ENCODE results near the gene EGFR.

Gene EGFR

DNA sequence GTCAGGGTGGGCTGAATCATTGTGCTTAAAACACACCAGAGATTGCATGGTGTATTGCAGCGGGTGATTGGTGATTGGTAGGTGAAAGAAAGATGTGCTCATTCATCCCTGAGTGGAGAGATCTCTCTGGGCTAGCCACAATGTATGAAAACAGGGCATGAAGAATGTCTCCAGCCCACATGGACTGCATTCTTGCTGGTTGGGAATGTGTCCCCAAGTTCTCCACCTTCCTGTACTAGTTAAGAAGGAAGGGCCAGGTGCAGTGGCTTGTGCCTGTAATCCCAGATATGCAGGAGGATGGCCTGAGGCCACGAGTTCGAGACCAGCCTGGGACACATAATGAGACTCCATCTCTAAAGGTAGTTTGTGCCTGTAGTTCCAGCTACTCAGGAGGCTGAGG, 232.5 kb downstream of the EGFR start:
- no peak for TF ChIP-seq CTCF (conservative IDR thresholded peaks at IDR 0.05; ENCODE audit: low read length)
- TF ChIP-seq EZH2phosphoT487 (IDR thresholded peaks at IDR 0.05; ENCODE audit: borderline replicate concordance), result no peak
- no peaks in the 10 kb centered on the region for H3K4me1 ChIP-seq (ENCODE audit: insufficient read depth, low read length, poor library complexity, severe bottlenecking)
- no peak overlapping the region for H3K4me2 ChIP-seq (ENCODE audit: low read depth, low read length, poor library complexity, severe bottlenecking)
- H3K27me3 ChIP-seq (ENCODE audit: insufficient read depth, low read length, poor library complexity, severe bottlenecking), result no peaks in the 10 kb centered on the region
- no peaks in the 10 kb centered on the region for H4K20me1 ChIP-seq (ENCODE audit: insufficient read depth, low read length, poor library complexity, severe bottlenecking)
- H3K9me2 ChIP-seq (replicated peaks; ENCODE audit: low read depth, low read length), result no peaks in the 10 kb centered on the region
- no peaks in the 10 kb centered on the region; the same call in 1 of the 2 replicates for H3K9me3 ChIP-seq (ENCODE audit: insufficient read depth, low read depth, low read length)
- no peaks in the 10 kb centered on the region for H3F3A ChIP-seq (ENCODE audit: low read depth)
- no peak overlapping the region for H3K9ac ChIP-seq (ENCODE audit: low read depth, low read length, poor library complexity, severe bottlenecking)
- no peaks in the 10 kb centered on the region for H3K36me3 ChIP-seq (ENCODE audit: insufficient read depth, low read length)
- no peak overlapping the region for H2AFZ ChIP-seq (ENCODE audit: low read length)
- no peak overlapping the region for H3K4me3 ChIP-seq (ENCODE audit: low read length, poor library complexity, severe bottlenecking)
- H3K79me2 ChIP-seq (ENCODE audit: insufficient read depth, low read length), result no peaks in the 10 kb centered on the region

GRCh38 chr7:55251911-55252310, 233.1 kb downstream of the EGFR start:
- Histone ChIP-seq H3K9me3 (ENCODE audit: insufficient read depth, low read depth, low read length) (no peaks in the 10 kb centered on the region; the same call in 1 of the 2 replicates), H3F3A (ENCODE audit: low read depth) (no peaks in the 10 kb centered on the region), H3K4me2 (ENCODE audit: low read depth, low read length, poor library complexity, severe bottlenecking) (no peak overlapping the region), H3K4me1 (ENCODE audit: insufficient read depth, low read length, poor library complexity, severe bottlenecking) (no peaks in the 10 kb centered on the region), H4K20me1 (ENCODE audit: insufficient read depth, low read length, poor library complexity, severe bottlenecking) (no peaks in the 10 kb centered on the region), H3K4me3 (ENCODE audit: low read length, poor library complexity, severe bottlenecking) (no peak overlapping the region), H3K9me2 (replicated peaks; ENCODE audit: low read depth, low read length) (no peaks in the 10 kb centered on the region), H3K27me3 (ENCODE audit: insufficient read depth, low read length, poor library complexity, severe bottlenecking) (no peaks in the 10 kb centered on the region), H3K9ac (ENCODE audit: low read depth, low read length, poor library complexity, severe bottlenecking) (no peak overlapping the region), H2AFZ (ENCODE audit: low read length) (no peak overlapping the region), H3K36me3 (ENCODE audit: insufficient read depth, low read length) (no peaks in the 10 kb centered on the region), H3K79me2 (ENCODE audit: insufficient read depth, low read length) (no peaks in the 10 kb centered on the region)
- TF ChIP-seq EZH2phosphoT487 (IDR thresholded peaks at IDR 0.05; ENCODE audit: borderline replicate concordance) (no peak), CTCF (conservative IDR thresholded peaks at IDR 0.05; ENCODE audit: low read length) (no peak)

DNA sequence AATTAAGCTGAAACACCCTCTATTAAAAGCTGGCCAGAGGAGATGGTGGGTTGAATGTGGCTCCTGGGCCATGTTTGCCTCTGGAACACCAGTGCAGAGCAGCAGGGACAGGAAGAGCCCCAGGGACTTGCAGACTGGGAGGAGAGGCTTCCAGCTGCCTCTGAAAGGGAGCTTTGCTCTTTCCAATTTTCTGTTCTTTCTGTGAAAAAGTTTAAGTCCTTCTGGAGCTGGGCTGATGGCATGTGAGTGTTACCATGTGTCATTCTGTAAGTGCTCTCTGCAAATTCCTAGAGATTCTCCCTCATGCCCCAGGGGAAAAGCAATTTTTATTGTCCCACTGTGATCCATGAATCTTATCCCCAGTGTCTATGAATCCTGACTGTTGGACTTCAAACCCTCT, 233.6 kb downstream of the EGFR start:
- Histone ChIP-seq H3K9me3 (ENCODE audit: insufficient read depth, low read depth, low read length) (no peaks in the 10 kb centered on the region; the same call in 1 of the 2 replicates), H4K20me1 (ENCODE audit: insufficient read depth, low read length, poor library complexity, severe bottlenecking) (no peaks in the 10 kb centered on the region), H3K79me2 (ENCODE audit: insufficient read depth, low read length) (no peaks in the 10 kb centered on the region), H3K27me3 (ENCODE audit: insufficient read depth, low read length, poor library complexity, severe bottlenecking) (no peaks in the 10 kb centered on the region), H3K9me2 (replicated peaks; ENCODE audit: low read depth, low read length) (no peaks in the 10 kb centered on the region), H2AFZ (ENCODE audit: low read length) (no peak overlapping the region), H3K36me3 (ENCODE audit: insufficient read depth, low read length) (no peaks in the 10 kb centered on the region), H3K9ac (ENCODE audit: low read depth, low read length, poor library complexity, severe bottlenecking) (no peak overlapping the region), H3K4me1 (ENCODE audit: insufficient read depth, low read length, poor library complexity, severe bottlenecking) (no peaks in the 10 kb centered on the region), H3K4me3 (ENCODE audit: low read length, poor library complexity, severe bottlenecking) (no peak overlapping the region), H3F3A (ENCODE audit: low read depth) (no peaks in the 10 kb centered on the region), H3K4me2 (ENCODE audit: low read depth, low read length, poor library complexity, severe bottlenecking) (no peak overlapping the region)
- TF ChIP-seq CTCF (conservative IDR thresholded peaks at IDR 0.05; ENCODE audit: low read length) (no peak), EZH2phosphoT487 (IDR thresholded peaks at IDR 0.05; ENCODE audit: borderline replicate concordance) (no peak)

All from Loucy (cell line).